EL (cell line): ENCODE data around the gene GORASP2.

Experiments
- DNase-seq: peaks from one replicate; pipeline ENCODE4 v3.0.0-alpha.2; 2016

Gene GORASP2

GRCh38 chr2:170924969-170925368 is 4.1 kb upstream of the GORASP2 start:
- DNase-seq: no peak

- DNase-seq: no peak
Observed at GRCh38 chr2:170925923-170926322, 3.1 kb upstream of the GORASP2 start.

DNA sequence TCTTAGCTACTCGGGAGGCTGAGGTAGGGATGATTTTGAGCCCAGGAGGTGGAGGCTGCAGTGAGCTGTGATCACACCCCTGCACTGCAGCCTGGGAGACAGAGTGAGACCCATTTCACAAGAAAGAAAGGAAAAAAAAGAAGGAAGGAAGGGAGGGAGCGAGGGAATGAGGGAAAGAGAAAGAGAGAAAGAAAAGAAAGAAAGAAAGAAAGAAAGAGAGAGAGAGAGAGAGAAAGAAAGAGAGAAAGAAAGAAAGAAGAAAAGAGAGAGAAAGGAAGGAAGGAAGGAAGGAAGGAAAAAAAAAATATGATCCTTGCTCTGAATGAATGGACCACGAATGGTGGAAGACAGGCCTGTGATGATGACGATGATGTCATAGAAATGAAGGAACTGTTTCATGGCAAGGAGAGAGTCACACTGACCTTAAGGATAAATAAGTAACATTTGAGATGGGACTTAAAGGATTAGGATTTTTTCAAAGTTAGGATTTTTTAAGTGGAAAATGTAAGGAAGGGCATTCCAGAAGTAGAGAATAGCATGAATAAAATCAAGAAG is 2.2 kb upstream of the GORASP2 start:
- DNase-seq: no peak

- peak; percentile 22 for DNase-seq
Observed at GRCh38 chr2:170928036-170928823, 823 bp upstream of the GORASP2 start.

GRCh38 chr2:170929686-170930050 is 615 bp downstream of the GORASP2 start:
- DNase-seq: peak; percentile 38

DNA sequence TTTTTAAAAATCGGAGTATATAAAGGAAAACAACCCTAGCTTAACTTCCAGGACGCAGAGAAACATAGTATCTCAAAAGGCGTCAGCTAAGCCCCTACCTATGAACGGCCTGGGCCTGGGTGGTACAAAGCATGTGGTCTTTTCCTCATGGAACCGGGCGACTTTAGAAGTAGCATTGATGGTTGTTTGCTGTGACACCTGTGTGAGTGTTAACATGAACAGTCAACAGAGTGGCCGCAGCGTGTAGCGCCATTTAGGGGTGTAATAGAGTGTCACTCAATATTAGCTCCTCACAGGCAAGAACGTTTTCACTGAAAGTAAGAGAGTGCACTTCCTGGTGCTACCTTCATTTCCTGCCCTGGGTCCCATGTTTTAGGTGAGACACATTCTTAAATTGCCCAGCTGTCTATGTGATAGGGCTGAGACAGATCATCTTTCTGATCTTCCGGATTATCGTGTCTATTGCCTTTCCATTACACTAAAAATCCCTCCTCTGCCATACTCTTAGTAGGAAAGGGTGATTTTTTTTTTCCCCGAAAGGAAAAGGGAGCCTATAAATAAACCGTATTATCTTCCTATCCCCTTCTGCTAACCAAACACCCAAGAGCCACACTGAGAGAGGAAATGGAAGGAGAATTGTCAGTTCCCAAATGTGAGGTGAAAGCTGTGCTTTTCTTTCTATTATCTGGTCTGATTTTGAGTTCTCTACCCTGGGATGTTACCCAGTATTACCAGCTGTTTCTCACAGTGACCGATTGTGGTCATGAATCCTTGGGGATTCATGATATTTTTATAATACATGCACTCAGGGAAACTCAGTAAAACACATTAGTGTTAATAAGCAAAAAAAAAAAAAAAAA is 1.3 kb downstream of the GORASP2 start:
- DNase-seq: peak; percentile 54

- DNase-seq: peak; percentile 5
Observed at GRCh38 chr2:170930991-170931266, 1.9 kb downstream of the GORASP2 start.

DNA sequence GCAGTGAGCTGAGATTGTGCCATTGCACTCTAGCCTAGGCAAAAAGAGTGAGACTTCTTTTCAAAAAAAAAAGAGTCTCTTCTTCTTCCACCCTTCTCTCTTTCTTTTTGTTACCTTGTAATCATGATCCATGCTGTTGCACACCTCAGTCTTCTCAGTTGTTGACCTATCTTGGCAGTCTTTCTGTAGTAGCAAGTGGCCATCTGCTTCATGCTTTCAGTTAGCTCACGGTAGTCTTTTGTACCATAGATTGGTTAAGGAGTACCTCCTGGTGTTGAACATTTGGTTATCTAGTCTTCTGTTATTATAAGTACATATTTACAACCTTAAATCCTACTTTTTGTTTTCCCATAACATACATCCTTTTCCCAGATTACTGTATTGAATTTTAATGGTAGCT is 3.1 kb downstream of the GORASP2 start:
- DNase-seq: no peak

DNA sequence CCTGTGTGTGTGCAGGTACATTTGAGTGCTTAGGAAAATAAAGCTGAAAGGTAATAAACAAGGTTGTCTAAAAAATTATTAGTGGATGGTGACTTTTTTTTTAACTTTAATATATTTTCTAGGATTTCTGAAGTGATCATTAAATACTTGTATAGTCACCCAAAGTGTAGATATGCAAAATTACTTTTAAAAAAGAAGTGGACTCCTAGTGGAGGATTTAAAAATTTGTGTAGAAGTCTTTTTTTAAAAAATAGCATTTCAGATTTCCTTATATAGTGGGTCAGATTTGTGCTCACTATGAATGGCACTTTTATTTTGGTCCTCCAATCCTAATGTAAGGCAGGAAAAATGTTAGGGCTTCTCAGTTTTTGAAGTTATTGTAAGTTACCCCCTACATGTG is 3.9 kb downstream of the GORASP2 start:
- no peak for DNase-seq

DNA sequence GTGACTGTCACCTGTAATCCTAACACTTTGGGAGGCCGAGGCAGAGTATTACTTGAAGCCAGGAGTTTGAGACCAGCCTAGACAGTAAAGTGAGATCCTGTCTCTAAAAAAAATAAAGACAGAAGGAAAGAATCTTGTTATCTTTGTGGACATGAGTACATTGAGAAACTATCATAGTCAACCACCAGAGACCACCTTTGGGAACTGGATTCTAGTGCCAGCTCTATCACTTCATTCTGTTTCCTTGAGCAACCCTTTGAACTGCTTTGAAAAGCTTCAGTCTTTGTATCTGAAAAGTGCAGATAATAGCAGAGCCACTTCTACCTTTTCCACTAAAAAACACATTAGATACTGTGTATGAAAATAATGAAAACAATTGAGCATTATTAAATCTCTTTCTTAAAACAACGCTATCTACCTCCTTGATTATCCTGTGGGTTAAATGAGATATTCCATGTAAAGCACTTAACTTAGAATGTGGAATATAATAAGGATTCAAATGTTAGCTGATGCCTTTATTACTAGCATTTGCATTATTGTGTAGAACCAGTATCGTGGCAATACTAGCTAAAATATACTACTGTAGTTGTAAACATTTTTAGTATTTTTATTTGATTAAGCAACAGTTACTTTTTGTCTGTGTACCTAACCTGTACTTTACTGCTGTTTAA is 8.8 kb downstream of the GORASP2 start:
- DNase-seq: no peak

DNA sequence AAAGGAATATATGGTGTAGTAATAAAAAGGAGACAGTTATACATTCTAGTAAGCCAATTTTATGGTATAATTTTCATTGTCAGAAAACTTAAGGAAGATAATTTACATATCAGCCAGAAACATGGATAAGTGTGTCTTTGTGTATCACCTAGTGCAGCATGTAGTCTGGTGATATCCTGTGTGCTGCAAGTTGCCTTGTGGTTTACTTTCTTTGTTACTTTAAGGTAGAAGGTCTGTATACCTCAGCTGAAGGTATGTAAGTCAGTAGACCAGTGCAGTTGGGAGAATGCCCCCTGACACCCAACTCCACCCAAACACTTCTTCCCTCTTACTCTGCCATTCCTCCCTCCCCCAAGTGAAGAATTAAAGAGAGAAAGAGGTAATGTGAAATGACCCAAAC is 11.0 kb downstream of the GORASP2 start:
- DNase-seq: no peak

DNA sequence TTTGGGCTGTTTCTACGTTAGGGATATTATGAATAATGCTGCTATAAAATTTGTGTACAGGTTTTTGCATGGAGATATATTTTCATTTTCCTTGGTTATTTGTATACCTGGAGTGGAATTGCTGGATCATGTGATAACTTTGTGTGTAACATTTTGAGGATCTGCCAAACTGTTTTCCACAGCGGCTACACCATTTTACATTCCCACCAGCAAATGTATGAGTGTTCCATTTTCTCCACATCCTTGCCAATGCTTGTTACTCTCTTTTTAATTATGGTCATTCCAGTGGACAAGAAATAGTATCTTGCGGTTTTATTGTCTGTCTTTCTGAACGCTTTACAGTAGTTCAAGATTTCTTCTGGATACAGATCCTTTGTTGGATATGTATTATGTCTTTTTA is 13.6 kb downstream of the GORASP2 start:
- DNase-seq: no peak

- no peak for DNase-seq
Observed at GRCh38 chr2:170943041-170943440, 14.0 kb downstream of the GORASP2 start.

GRCh38 chr2:170943596-170943995 is 14.5 kb downstream of the GORASP2 start:
- no peak for DNase-seq

GRCh38 chr2:170944545-170944944 is 15.5 kb downstream of the GORASP2 start:
- DNase-seq: no peak

DNA sequence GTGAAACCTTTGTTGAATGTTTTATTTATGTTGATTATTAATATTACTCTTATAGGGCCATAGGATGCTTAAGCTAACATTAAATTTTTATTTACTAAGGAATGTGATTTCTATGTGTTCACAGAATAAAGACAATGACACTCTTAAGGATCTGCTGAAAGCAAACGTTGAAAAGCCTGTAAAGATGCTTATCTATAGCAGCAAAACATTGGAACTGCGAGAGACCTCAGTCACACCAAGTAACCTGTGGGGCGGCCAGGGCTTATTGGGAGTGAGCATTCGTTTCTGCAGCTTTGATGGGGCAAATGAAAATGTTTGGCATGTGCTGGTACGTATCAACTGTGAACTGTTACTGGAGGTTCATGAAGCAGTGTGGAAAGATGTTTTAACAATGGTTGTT is 20.4 kb downstream of the GORASP2 start:
- no peak for DNase-seq

- DNase-seq: no peak
Observed at GRCh38 chr2:170950221-170950761, 21.2 kb downstream of the GORASP2 start.

- DNase-seq: peak; percentile 25
Observed at GRCh38 chr2:170953941-170954340, 24.9 kb downstream of the GORASP2 start.

- no peak for DNase-seq
Observed at GRCh38 chr2:170963386-170963785, 34.3 kb downstream of the GORASP2 start.

DNA sequence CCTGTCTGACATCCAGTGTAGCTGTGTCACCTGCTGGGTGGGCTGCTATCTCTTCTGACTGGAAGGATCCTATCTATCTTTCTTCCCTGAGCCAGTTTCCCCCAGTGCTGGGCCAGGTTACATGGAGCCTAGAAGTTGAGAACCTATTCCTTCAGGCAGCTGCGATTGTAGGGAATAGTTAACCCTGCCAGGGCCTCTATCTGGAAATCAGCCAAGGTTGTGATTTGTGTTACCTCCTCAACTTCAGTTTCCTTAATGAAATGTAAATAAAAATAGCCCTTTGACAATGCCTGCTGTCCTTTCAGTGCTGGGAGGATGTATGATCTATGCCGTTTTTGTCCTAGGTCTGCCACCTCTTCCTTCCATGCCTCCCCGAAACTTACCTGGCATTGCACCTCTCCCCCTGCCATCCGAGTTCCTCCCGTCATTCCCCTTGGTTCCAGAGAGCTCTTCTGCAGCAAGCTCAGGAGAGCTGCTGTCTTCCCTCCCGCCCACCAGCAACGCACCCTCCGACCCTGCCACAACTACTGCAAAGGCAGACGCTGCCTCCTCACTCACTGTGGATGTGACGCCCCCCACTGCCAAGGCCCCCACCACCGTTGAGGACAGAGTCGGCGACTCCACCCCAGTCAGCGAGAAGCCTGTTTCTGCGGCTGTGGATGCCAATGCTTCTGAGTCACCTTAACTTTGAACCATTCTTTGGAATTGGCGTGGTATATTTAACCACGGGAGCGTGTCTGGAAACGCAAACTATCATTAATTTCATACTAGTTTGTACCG is 36.6 kb downstream of the GORASP2 start:
- no peak for DNase-seq

- DNase-seq: no peak
Observed at GRCh38 chr2:170966648-170967396, 37.8 kb downstream of the GORASP2 start.

- no peak for DNase-seq
Observed at GRCh38 chr2:170967553-170967952, 38.5 kb downstream of the GORASP2 start.
